Posterior cingulate gyrus (tissue), 11 donors: Measurements from ENCODE around the gene DOK7.
A peak's percentile ranks its signal among the peaks of the same experiment; 100 is the strongest.

Source experiments
- DNase-seq, 10 donors: peaks; one replicate each; pipeline versions ENCODE4 v3.0.0 to v3.0.0-alpha.2; 2020 to 2021; ENCODE audit warnings: mixed read lengths in 3 of 10
- intact Hi-C: fragments of 100-400 bp; cut with DNase I; formaldehyde crosslinking; loops from one replicate; pipeline ENCODE4 v1.15.1; 2023

Gene DOK7

DNA sequence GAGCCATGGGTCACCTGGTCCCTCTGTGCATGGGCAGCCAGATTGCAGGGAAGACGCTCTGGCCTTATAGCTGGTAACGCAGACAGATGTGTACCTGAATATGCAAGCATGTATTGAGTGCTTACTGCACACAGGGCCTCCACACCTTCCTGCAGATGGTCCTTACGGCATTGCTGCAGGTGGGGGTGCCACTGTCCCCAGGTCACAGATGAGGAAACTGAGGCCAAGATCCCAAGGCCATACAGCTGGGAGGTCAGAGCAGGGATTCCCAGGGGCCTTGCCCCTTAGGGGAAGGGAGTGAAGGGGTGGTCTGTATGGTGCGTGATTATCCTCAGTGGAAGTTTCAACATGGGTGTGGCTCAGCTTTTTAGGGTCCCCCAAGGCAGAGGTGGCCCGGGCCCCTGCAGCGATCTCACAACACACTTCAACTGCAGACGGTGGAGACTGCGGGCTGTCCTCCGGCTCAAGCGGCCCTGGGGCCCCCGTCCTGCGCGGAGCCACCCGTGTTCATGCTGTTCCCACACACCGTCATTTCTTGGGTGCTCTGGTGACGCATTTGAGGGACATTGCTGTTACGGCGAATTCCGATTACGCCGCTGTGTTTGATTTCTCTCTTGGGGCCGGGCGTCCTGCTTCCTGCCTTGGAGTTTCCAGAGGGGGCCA lies 8.1 kb downstream of the DOK7 start:
- intact Hi-C loops: no loop called here
- peak in 4 of 10 donors; percentile 16 to 84 (median 68) for DNase-seq

DNA sequence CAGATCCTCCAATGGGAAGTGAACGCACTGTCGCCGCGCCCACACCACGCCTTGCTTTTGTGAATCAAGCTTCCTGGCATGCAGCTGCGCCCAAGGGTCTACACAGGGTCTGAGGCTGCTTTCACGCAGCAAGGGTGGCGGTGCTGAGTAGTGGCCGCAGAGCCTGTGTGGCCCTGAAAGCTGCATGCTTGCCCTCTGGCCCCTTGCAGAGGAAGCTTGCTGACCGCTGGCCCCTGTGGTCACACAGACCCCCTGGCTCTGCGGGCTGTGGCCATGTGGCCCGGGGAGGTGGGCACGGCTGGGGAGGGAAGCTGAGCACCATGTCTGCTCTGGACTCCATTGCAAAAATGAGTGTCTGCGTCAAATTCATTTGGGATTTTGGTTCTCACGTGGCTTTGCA lies 8.8 kb downstream of the DOK7 start:
- intact Hi-C loops: no loop called here
- peak in 4 of 10 donors; percentile 2 to 71 (median 48) for DNase-seq

DNA sequence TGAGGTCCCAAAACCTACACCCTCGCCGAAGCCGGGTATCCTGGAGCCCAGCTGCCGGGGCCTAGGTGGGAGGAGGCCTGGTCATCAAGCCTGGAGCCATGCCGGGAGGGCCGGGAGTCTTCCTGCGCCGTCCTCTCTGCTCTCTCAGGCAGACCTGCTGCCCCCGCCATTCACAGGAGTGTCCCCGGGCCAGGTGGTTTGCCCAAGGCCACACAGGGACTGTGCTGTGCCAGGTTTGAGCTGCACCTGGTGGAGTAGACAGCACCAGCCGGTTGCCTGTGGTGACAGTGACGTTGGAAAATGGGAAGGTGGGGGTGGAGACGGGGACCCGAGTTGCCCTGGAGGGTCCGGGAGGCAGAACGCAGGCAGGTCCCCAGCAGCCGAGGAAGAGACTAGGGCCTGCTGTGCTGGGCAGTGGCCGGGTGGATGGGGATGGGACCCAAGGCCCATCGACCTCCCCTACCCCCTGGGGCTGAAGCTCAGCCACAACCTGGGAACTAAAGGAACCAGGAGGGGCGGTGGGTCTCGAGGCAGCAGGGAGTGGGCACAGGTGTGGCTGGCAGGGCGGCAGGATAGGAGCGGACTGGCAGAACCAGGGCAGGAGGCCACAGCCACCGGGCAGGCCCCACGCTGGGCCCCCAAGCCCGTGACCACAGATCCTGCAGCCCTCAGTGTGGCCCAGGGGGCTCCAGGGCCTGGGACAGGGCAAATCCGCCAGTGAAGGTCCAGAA lies 9.5 kb downstream of the DOK7 start:
- peak in 5 of 10 donors; percentile 2 to 81 (median 69) for DNase-seq
- intact Hi-C loops: no loop called here

DNA sequence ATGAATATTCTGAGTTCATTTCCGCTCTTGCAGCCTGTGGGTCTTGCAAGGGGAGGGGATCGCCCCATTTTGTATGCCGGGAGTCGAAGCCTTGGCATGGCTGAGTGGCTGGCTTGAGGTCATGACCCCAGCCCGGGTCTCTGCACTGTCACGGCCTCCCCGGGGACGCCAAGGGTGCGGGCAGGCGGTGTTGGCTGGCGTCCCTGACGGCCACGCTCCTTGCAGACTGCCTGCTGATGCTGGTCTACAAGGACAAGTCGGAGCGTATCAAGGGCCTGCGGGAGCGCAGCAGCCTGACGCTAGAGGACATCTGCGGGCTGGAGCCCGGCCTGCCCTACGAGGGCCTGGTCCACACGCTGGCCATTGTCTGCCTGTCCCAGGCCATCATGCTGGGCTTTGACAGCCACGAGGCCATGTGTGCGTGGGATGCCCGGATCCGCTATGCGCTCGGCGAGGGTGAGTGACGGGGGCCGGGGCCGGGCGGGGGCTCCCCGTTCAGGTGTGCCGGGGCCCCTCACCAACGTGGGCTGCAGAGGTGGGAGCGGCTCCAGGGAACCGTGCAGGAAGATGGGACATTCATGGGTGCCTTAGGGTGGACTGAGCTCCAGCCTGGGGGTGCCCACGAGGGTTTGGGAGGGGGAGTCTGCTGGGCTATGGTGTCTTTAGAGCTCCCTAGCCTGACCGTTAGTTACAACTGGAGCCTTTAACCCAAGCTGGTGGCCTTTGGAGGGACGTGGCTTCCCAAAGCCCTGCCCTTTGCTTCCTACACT lies 10.3 kb downstream of the DOK7 start:
- intact Hi-C loops: no loop called here
- peak in 5 of 10 donors; percentile 5 to 83 (median 59) for DNase-seq

DNA sequence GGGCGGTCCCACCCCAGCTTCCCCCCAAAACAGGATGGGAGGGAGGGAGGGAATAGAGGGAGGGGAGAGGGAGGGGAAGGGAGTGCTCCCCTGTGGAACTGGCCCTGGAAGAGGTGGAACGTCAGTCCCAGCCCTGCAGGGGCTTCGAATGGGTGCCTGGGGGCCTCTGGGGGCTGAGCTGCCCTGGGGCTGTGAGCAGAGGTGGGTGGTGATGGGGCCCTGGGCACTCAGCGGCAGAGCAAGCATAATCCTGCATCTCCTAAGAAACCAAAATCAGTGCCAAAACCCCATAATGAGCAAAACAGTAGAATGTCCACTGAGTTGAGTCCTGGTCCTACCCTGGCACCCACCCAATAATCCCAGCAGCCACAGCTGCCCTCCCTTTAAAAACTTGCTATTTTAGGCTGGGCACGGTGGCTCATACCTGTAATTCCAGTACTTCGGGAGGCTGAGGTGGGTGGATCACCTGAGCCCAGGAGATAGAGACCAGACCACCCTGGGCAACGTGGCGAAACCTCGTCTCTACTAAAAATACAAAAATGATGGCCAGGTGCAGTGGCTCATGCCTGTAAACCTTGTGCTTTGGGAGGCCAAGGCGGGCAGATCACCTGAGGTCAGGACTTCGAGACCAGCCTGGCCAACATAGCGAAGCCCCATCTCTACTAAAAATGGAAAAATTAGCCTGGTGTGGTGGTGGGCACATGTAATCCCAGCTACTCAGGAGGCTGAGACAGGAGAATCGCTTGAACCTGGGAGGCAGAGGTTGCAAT lies 11.1 kb downstream of the DOK7 start:
- intact Hi-C loops: no loop called here
- peak in 4 of 10 donors; percentile 4 to 62 (median 43) for DNase-seq

DNA sequence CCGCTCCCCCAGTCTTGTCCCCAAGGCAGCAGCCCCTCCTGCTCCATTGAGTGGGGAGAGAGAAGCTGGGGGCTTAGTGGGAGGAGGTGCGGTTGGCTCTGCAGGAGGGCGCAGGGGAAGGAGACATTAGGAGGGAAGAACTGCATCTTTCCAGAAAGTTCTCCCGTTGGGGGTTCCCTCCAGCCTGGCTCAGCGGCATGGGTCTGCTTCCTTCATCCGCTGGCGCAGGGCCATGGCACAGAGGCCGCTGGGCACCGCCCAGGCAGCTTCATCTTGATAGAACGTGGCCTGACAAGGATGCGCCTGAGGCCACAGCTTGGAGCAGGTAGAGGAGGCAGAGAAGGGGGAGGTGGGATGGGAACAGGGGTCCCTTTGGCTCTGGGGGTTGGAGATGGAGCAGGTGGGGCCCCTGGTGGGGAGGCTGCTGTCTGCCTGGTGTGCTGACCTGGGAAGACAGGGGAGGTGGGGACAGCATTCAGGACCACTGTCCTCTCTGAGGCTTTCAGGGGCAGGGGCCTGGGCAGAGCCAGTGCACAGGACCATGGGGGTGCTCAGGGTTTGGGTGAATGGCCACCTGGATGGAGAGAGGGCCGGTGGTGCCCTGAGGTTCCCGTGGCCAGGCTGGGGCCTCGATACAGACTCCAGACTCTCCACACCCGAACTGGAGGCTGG lies 12.1 kb downstream of the DOK7 start:
- intact Hi-C loops: no loop called here
- DNase-seq: peak in 5 of 10 donors; percentile 3 to 72 (median 54)

DNA sequence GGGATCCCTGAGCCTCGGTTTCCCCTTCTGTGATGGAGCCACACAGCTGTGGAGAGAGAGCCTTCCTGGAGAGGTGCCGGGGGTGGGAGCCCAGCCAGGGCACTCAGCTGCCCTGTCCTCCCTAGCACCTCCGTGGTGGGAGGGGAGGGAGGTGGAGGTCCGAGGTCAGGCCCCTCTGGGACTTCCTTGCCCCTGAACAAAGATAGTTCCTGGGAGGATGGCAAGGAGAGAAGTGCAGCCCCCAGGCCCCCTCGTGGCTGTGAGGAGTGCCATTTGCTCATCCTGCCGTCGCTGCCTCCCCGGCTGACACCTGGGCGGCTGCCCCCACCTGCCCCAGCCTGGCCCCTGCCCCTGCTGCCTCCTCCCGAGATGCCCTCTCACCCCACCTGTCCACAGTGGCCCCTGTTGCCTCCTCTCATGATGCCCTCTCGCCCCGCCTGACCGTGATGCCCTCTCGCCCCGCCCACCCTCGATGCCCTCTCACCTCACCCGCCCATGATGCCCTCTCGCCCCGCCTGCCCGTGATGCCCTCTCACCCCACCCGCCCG lies 12.7 kb downstream of the DOK7 start:
- peak in 4 of 10 donors; percentile 4 to 66 (median 40) for DNase-seq
- intact Hi-C loops: no loop called here

DNA sequence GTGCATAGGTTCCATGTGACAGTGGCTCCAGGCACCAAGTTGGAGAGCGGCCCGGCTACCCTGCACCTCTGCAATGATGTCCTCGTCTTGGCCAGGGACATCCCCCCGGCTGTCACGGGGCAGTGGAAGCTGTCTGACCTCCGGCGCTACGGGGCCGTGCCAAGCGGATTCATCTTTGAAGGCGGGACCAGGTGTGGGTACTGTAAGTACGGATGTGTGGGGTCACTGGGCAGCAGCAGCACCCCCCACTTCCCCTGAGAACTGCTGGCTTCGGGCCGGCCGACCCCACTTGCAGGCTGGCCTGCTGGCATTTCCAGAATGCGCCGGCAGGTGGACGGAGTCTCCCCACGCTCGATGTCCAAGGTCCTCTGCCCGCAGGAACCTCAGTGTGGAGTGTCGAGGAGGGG lies 13.2 kb downstream of the DOK7 start:
- peak in 5 of 10 donors; percentile 4 to 81 (median 61) for DNase-seq
- intact Hi-C loops: no loop called here

DNA sequence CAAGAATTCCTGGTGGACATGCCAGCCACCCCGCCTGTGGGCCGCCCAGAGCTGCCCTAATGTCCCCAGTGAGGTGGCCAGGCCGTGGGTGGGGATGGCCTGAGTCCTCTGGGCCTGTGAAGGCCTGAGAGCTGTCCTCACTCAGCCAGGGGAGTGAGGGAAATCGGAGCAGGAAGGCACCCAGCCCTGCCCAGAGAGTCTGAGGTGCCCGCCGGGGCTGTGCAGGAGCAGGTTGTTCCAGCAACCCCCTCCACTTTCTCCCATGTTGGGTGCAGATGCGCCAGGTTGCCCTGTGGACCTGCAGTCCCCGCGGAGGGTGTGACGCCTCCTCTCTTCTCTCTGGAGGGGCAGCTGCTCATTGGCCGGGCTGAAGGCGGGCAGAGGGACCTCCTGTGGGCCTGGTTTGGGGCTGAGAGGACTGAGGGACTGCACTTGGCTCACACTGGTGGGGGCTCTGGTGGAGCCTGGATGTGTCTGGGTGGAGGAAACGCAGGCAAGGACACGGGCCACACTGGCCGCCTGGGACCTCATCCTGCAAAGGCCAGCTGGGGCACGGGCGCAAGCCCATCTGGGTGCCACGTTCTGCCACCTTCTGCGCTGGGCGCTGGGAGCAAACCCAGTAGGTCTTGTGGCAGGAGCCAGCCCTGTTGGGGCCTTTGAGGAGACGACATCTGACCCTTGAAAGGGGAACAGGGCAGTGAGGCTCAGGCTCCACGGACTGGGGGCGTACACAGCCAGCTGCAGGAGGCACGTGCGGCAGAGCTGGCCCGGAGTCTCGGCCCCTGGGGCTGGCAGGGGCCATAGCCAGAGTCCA lies 14.0 kb downstream of the DOK7 start:
- intact Hi-C loops: no loop called here
- DNase-seq: peak in 4 of 10 donors; percentile 5 to 77 (median 73)

DNA sequence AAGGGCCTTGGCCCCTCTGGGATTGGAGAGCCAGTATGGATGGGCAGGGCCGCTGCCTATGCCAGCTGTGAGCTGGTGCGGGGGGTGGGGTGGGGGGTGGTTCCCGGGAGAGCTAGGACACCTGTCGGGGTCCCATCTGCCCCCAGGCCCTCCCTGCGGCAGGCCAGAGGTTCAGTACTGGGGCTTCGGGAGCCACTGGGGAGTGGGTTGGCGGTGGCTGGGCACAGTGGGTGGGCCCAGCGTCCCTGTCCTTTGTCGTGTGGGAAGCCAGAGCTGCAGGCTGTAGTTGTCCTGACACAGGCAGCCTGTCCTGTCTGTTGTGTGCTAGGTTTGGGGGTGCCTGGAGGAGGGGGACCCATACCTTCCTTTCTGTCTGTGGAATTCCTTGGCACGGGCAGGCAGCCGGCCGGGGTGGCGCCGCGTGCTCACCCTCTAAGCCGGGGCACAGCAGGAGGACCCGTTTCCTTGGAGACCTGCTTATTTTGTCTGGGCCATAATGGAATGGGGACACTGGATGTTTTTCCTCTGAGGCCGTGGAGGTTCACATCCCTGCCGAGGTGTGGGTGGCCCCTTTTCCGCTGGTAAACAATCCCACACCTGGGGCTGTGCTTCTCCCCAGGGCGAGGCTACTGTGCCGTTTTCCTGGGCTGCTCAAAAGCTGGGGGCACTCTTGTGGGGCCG lies 14.8 kb downstream of the DOK7 start:
- DNase-seq: peak in 3 of 10 donors; percentile 44 to 76 (median 49)
- intact Hi-C loops: no loop called here

DNA sequence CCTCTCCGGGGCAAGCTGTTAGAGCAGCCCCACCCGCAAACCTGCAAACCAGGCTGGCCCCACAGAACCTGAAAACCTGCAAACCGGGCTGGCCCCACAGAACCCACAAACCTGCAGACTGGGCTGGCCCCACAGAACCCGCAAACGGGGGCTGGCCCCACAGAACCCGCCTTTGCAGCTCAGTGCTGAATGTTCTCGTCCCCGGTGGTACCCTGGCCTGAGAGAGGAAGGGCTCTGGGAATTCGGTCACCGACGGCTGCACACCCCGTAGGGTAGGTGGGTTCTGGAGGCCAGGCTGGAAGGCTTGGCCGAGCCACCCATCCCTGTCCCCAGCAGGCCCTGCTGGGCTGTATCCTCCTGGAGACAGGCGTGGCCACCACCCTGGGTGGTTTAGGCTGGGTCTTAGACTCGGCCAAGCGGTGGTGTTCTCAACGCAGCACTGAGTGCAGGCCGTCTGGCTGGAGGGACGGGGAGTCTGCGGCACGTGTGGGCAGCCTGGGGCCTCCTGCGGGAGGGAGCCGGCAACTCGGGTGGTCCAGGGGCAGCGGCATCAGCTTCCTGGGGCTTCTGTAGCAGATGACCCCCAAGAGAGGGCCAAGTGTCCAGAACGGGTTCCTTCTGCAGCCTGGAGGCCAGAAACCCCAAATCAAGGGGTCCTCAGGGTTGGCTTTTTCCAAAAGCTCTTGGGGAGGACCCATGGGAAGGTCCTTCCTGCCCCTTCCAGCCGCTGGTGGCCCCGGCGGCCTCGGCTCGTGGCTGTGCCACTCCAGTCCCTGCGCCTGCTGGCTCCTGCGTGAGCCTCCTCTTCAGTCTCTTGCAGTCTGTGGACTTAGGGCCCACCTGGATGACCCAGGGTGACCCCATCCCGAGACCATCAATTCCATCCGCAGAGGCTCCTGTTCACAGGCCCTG lies 15.6 kb downstream of the DOK7 start:
- intact Hi-C loops: no loop called here
- peak in 3 of 10 donors; percentile 64 to 78 (median 78) for DNase-seq

DNA sequence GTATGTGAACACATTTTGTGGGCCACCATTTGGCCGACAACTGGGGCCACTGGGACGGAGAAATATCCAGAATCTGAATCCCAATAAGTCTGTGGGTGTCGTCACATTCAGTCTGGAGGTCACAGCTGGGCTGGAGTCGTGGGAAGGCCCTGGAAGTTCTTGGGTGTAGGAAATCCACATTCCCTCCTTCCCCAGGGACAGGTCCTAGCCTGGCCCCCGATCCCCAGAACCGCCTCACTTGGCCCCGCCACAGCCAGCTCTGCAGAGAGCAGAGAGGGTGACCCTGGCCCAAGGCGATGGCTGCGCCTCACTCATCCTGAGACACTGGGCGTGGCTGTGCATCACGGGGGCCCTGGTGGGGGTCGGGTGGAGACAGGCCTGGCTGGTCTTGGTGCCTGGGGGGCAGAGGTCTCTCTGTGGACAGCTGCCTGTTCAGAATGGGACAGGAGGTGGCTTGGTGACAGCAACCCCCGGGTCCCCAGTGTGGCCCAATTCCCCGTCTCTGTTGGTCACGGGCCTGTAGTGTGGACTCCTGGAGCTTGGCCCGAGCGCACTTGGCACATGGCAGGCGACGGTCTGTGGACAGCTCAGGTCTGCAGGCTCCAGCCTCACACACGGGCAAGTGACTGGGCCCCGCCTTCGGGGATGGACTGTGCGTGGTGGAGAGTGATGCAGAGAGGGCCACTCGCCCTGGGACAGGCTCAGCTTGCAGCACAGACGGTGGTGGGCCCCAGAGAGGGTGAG lies 16.4 kb downstream of the DOK7 start:
- peak in 2 of 10 donors; percentile 64 to 82 for DNase-seq
- intact Hi-C loops: loop anchor here (2.0 kb wide), 1 partner anchor 133 kb away; no protein-coding TSS in a partner anchor

DNA sequence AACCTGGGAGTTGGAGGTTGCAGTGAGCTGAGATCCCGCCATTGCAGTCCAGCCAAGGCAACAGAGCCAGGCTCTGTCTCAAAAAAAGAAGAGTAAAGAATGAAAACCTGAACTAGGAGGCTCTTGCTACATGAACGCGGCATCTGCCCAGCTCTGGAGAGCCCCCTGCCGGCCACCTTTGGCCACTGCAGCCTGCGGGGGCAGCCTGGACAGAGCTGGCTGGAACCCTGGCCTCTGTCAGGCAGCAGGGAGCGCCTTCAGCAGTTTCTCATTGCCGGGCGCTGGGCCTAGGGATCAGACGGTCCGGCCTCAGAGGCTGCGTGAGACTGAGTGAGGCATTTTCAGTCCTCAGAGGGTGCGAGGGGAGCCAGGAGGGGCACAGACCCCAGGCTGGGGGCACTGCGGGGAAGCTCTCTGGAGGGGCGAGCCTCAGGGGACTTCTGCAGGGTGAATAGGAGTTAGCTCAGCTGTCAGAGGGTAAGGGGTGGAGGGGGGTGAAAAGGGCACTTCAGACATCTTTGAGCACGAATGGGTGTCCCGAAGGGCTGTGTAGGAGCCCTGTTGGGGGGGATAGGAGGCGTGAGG lies 17.5 kb downstream of the DOK7 start:
- intact Hi-C loops: loop anchor here (2.0 kb wide), 1 partner anchor 134 kb away; no protein-coding TSS in a partner anchor
- peak; percentile 60 to 97 (median 84) for DNase-seq

DNA sequence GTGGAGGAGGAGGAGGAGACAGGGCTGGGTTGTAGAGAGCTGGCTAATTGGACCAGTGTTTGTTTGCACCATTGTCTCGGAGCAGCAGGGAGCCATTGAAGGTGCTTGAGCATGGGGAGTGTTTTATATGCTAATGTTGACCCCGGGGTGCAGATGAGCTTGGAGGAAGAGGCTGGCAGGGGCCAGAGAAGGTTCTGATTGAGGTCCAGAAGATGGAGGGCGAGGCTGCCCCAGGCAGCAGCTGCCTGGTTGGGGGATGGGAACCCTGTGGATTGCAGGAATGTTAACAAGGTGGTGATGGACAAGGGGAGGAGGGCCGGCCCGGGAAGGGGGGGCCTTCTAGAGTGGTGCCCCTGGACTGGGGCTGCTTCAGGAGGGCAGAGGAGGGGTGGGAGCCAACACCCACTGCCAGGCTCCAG lies 18.0 kb downstream of the DOK7 start:
- intact Hi-C loops: loop anchor here (2.0 kb wide), 1 partner anchor 134 kb away; no protein-coding TSS in a partner anchor
- DNase-seq: peak in 1 of 10 donors; percentile 42

DNA sequence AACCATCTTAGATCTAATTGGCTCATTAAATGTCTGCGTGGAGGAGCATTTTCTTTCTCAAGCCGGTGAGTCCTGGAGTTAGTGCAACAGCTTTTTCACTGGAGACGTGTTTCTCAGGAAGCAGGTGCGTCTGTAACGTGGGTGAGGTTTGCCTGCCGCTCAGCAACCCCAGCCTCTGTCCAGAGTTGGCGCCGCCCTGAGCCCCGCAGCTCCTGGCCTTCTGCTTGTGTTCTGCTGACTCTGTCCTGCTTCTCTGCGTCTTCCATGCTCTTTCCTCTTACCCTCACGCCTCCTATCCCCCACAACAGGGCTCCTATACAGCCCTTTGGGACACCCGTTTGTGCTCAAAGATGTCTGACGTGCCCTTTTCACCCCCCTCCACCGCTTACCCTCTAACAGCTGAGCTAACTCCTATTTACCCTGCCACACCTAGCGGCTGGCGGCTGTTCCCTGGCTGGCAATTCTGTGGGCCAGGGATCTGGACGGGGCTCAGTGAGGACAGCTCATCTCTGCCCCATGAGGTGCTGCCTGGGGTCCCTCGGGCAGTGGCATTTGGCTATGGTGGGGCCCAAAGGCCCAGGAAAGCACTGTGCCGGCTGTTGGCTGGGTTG lies 18.8 kb downstream of the DOK7 start:
- intact Hi-C loops: loop anchor here (2.0 kb wide), 1 partner anchor 135 kb away; no protein-coding TSS in a partner anchor

More for the DNA sequence above, 18.8 kb downstream of the DOK7 start:
- DNase-seq: peak in 1 of 10 donors; percentile 35
